ENCODE data around the gene PRAC1.

GRCh38 chr17:48759288-48759687, 37.0 kb upstream of the PRAC1 start:
- TF ChIP-seq, protein P1, sequence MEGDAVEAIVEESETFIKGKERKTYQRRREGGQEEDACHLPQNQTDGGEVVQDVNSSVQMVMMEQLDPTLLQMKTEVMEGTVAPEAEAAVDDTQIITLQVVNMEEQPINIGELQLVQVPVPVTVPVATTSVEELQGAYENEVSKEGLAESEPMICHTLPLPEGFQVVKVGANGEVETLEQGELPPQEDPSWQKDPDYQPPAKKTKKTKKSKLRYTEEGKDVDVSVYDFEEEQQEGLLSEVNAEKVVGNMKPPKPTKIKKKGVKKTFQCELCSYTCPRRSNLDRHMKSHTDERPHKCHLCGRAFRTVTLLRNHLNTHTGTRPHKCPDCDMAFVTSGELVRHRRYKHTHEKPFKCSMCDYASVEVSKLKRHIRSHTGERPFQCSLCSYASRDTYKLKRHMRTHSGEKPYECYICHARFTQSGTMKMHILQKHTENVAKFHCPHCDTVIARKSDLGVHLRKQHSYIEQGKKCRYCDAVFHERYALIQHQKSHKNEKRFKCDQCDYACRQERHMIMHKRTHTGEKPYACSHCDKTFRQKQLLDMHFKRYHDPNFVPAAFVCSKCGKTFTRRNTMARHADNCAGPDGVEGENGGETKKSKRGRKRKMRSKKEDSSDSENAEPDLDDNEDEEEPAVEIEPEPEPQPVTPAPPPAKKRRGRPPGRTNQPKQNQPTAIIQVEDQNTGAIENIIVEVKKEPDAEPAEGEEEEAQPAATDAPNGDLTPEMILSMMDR (IDR thresholded peaks at IDR 0.05) = no peak
- no peak for TF ChIP-seq EZH2 (IDR thresholded peaks at IDR 0.05; ENCODE audit: borderline replicate concordance, insufficient read depth, low read depth, low read length, poor library complexity, severe bottlenecking)
